GM21723 (cell line): Measurements from ENCODE around the gene PROX2.

Source experiments
- ATAC-seq: cut with Tn5 transposase; IDR thresholded peaks from one replicate; pipeline ENCODE4 v1.9.1; 2021; ENCODE audit warnings: mild to moderate bottlenecking, moderate library complexity; ENCODE audit not compliant: unreplicated experiment

PROX2 gene

GRCh38 chr14:74875941-74876913 lies at the start of gene PROX2:
TSS of gene PROX2 (minus strand) at chr14:74876145. CDS start at chr14:74863834, 12,311 bp downstream.
- no peak for ATAC-seq

- no peak for ATAC-seq
These were observed 48.1 kb upstream of the PROX2 start for GRCh38 chr14:74924061-74924460.

- ATAC-seq: peak; percentile 84
These were observed 46.9 kb upstream of the PROX2 start, which contains the start of gene RPS6KL1 for GRCh38 chr14:74922752-74923401. TSS of gene RPS6KL1 (minus strand) at chr14:74923260. CDS start at chr14:74921541, 1,719 bp downstream.

- ATAC-seq: no peak
These were observed 46.2 kb upstream of the PROX2 start for GRCh38 chr14:74921987-74922751.

GRCh38 chr14:74921053-74921620 lies 45.2 kb upstream of the PROX2 start:
- no peak for ATAC-seq

- ATAC-seq: no peak
These were observed 44.3 kb upstream of the PROX2 start for GRCh38 chr14:74920281-74920680.

- ATAC-seq: no peak
These were observed 43.6 kb upstream of the PROX2 start for GRCh38 chr14:74919421-74920165.

GRCh38 chr14:74918380-74918779 lies 42.4 kb upstream of the PROX2 start:
- ATAC-seq: no peak

GRCh38 chr14:74917646-74918081 lies 41.7 kb upstream of the PROX2 start:
- no peak for ATAC-seq

- no peak for ATAC-seq
These were observed 41.2 kb upstream of the PROX2 start for GRCh38 chr14:74917178-74917543.

- ATAC-seq: no peak
These were observed 39.9 kb upstream of the PROX2 start for GRCh38 chr14:74915826-74916225.

GRCh38 chr14:74915426-74915825 lies 39.5 kb upstream of the PROX2 start:
- no peak for ATAC-seq

- ATAC-seq: no peak
These were observed 38.1 kb upstream of the PROX2 start for GRCh38 chr14:74913986-74914573.

GRCh38 chr14:74913393-74913910 lies 37.5 kb upstream of the PROX2 start:
- no peak for ATAC-seq

GRCh38 chr14:74912801-74913200 lies 36.9 kb upstream of the PROX2 start:
- no peak for ATAC-seq

GRCh38 chr14:74912111-74912510 lies 36.2 kb upstream of the PROX2 start:
- no peak for ATAC-seq

- ATAC-seq: no peak
These were observed 35.8 kb upstream of the PROX2 start for GRCh38 chr14:74911704-74912103.

GRCh38 chr14:74911221-74911620 lies 35.3 kb upstream of the PROX2 start:
- ATAC-seq: no peak

GRCh38 chr14:74910556-74910955 lies 34.6 kb upstream of the PROX2 start:
- no peak for ATAC-seq
